Jurkat, Clone E6-1 (cell line): Measurements from ENCODE around the gene PPT2.

ENCODE experiments used
- DNase-seq: peaks from one replicate; pipeline ENCODE4 v3.0.0-alpha.2; 2011; ENCODE audit warnings: low read depth, low spot score
- H3K4me3 ChIP-seq: 2 replicates; pipeline ENCODE4 v1.5.1; 2011; ENCODE audit warnings: mild to moderate bottlenecking, low read length, control low read depth, moderate library complexity

The PPT2 gene

DNA sequence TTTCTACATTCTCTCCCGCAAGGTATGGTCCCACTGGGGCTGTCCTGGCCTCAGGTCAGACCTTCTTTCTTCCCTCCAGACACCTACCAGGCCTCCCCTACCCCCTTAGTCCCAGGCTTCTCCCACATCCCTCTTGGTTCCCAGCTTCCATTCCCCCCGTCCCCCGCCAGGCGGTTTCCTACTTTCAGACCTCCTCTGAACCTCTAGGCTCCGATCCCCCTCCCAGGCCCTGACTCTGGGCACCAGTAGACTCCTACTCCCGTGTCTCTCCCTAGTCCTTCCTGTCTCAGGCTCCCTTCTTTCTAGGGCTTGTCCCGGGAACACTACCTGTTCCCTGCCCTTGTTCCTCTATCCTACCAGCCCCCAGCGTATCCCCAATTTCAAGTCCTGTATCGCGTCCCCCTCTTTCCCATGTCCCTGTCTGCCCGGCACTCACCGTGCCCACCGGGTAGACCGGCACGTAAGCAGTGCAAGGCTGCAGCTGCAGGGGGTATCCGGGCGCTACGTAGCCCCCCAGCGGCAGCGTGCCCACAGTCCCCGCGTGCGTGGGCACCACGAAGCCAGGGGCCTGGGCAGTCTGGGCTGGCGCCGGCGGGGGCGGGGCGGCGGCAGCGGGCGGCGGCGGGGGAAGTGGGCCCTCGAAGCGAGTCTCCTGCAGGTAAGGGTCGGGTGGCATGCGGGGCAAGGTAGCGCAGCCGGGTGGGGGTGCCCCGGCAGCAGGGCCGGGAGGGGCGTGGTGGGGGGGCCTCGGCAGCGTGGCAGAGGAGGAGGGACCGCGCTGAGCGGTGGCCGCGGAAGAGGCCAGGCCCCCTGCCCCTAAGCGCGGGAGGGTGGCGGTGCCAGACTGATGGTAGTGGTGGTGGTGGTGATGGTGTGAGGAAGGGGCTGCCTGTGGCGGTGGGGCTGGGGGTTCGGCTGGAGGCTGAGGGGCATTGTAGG, 3.7 kb upstream of the PPT2 start:
- no peak for DNase-seq
- no peak overlapping the region for H3K4me3 ChIP-seq

DNA sequence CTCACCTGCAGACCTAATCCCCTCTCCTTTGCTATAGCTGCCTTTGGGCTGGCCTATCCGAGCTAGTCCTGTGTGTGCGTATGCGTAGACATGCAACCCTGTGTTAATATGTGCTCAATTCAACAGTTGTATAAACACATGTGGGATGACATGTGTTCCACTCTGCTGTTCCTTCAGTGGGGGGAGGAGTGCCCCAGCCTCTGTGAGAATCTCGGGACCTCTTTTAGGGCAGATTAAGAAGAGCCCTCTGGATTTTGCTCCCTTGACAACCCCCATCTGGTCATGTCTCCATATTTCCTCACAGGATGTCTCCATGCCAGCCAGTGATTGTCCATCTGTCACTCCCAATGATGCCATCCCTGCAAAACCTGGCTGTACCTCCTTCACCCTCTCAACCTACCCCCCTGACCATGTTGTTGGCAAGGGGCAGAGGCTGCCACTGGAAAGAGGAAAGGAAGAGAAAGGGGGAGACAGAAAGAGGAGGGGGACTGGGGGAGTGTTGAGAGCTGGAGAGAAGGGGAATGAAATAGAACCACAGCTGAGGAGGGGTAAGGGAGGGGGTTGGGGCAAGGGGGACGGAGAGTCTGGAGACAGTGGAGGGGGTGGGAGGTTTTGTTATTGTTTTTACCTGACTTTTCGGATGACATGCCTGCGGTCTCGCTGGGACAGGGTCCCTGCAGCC, 2.6 kb upstream of the PPT2 start:
- H3K4me3 ChIP-seq: no peak overlapping the region
- no peak for DNase-seq

DNA sequence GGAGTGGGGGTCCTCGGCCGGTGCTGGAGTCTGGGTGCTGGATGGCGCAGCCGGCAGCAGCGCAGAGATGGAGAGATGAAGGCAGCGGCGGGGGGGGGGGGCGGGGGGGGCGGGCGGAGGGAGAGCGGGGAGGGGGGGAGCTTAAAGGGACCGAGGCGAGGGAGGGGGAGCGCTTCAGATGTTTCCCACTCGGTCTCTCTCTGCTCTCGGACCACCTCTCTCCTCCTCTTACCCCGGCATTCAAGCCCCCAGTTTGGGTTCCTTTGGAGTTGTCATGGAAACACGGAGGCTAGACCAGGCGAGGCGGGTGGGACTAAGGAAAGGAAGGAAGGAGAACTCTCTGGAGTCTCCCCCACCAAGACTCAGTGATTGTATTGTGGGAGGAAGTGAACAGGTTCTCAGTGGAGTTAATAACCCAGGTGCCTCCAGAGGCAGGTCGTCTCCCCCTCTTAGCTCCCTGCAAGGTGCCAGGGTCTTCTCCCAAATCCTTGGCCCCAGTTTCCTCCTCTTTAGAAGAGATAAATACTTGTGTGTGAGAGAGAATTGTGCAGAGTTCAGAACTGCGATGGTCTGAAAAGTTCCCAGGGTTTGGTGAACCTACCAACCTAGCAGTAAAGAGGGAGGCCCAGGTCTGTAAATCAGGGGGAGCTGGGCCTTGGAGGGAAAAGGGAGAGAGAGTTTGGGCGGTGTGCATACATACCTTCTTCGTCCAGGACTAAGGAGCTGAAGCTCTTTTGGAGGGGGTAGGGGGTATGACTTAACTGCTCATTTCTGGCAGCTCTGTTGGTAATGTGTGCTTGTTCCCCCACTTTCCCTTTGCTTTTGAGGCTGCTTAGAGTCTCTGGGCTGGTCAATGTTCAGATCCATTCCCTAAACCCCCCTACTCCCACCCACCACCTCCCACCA, 1.8 kb upstream of the PPT2 start, which contains the start of gene PRRT1:
TSS of gene PRRT1 (minus strand) at position 77 of the 906 bp plus-strand sequence. CDS start 112 bp downstream, outside the sequence.
- no peak within 1 kb of the TSS for H3K4me3 ChIP-seq
- no peak for DNase-seq

DNA sequence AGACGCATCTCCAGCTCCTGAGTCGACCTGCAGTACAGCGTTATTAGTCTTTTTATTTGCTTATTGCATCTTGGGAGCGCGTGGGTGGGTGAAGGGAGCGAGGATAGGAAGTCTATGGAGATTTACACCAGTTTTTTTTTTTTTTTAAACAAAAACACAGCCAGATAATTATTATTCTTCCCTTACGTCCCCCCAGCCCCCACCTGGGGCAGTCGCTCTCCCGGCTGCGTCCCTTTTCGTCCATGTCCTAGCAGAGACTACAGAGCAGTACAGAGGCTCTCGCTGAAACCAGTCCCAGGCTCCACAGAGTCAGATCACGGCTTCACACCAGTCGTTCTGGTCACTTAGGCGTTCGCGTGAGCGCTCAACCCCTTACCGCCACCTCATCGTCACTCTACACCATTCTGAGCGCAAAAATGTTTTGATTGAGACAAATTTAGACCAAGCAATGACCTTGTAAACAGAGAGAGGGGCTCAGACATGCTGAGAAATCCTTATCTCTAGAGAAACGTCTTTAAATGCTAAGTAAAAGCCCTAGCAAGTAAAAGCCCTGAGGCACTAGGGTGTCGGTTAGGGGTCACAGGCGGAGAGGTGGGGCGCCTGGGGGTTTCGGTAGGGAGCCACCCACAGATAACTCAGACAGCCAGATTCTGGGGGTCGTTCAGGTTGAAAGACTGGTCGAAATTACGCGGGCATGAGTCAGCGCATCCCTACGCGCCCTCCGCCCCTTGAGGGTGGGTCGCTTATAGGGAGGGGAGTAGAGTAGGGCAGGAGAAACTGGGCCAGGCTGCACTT, 975 bp upstream of the PPT2 start:
- peak overlapping the region; percentile 75 for H3K4me3 ChIP-seq
- DNase-seq: no peak

DNA sequence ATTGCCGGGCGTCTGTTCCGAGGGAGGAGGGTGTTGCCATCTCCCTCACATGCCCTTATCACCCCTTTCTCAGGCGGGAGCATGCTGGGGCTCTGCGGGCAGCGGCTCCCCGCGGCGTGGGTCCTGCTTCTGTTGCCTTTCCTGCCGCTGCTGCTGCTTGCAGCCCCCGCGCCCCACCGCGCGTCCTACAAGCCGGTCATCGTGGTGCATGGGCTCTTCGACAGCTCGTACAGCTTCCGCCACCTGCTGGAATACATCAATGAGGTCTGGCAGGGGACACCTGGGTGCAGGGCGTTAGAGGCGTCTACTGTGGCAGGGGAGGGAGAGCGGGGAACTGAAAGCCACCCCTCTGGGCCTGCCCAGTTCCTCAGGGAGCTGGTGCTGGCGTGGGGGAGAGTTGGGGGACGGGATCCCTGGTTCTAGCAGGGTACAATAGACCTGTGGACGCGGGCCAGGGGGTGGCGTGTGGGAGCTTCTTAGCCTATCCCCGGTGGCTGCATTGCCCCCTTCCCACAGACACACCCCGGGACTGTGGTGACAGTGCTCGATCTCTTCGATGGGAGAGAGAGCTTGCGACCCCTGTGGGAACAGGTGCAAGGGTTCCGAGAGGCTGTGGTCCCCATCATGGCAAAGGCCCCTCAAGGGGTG, 697 bp downstream of the PPT2 start:
- peak overlapping the region; percentile 75 for H3K4me3 ChIP-seq
- DNase-seq: peak; percentile 58

DNA sequence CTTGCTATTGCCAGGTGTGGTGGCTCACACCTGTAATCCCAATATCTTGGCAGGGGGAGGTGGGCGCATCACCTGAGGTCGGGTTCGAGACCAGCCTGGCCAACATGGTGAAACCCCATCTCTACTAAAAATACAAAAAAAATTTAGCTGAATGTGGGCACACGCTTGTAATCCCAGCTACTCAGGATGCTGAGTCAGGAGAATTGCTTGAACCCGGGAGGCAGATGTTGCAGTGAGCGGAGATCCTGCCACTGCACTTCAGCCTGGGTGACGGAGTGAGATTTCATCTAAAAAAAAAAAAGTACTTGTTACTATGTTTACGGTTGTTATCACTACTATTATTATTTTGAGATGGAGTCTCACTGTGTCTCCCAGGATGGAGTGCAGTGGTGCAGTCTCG, 3.0 kb downstream of the PPT2 start:
- no peak for DNase-seq
- H3K4me3 ChIP-seq: no peak overlapping the region

DNA sequence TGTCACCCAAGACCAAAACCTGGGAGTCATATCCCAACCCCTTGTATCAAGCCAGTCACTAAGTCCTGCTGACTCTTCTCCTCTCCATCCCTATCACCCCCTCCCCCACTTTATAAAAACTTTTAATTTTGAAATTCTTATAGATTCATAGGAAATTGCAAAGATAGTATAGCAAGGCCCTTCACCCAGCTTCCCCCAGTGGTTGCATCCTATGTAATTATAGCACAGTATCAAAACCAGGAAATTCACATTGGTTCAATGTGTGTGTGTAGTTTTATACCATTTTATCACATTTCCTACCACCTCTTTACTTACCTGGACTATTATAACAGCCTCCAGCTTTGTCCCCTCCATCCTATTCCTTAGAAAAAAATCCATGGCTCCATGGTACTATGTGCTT, 4.1 kb downstream of the PPT2 start:
- DNase-seq: no peak
- no peak overlapping the region for H3K4me3 ChIP-seq

DNA sequence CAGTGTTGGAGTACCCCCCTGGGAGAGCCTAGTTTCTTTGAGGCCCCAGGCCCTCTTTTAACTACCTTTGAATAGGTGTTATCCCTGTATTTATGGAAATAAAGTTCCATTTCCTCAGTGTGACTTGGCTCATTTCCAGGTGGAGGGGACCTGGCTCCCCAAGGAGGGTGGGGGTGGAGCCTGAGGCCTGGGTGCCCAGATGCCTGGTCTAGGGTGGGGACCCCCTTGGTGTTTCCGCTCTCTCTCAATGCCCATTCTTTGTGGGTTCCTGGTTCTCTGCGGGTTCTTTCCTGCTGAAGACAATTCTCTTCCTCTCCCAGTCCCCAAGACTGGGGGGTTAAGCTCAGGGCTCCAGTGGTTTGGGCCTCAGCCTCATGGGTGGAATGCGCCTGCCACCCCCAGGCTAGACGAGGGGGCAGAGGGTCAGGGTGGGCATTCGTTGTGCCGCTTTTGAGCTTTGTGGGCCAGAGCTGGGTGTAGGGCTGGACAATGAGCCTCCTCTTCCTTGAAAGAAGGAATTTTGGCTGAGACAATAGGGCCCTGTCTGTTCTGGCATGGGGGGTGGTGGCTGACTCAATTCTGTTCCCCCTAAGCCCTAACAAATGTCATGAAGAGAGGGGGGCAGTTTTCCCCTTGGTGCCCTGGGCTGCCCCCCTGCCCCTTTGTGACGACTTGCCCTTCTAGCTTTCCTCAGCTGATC, 9.8 kb downstream of the PPT2 start:
- no peak overlapping the region for H3K4me3 ChIP-seq
- no peak for DNase-seq

DNA sequence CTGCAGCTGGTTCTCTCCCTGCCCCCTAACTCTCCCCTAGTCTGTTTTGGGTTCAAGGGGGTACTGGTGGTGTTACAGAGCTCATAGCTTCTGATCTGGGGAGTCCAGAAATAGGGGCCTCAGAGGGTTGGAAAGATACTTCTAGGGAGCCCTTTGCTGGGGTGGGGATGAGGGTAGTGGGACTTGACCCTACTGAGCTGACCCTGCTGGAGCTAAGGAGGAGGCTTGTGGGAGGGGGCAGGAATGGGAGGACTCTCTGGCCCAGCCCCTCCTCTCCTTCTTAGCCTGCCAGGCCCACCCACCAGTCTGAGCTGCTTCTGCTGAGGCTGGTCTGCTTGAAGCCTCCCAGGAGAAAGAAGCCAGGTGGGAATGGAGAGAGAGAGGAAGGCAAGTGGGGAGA, 10.4 kb downstream of the PPT2 start, which contains the start of gene EGFL8:
TSS of gene EGFL8 (plus strand) at position 301 of the 400 bp plus-strand sequence. CDS start 1,571 bp downstream, outside the sequence.
- DNase-seq: no peak

DNA sequence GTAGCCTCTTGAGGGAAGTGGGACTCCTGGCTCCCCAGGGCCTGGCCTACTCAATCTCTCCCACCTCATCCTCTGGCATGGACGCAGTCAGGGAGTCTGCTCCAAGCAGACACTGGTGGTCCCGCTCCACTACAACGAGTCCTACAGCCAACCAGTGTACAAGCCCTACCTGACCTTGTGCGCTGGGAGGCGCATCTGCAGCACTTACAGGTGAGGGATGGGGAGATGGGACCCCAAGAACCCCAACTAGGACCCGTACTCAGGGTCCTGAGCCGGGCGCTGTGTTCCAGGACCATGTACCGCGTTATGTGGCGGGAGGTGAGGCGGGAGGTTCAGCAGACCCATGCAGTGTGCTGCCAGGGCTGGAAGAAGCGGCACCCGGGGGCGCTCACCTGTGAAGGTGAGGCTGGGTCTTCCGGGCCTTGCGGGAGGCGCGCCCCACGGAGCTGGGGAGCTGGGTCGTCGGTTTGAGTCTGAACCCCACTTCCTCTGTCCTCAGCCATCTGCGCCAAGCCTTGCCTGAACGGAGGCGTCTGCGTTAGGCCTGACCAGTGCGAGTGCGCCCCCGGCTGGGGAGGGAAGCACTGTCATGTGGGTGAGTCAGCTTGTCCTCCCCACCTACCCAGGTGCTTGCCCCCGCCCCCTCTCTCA, 12.6 kb downstream of the PPT2 start:
- H3K4me3 ChIP-seq: no peak overlapping the region
- no peak for DNase-seq

More for the DNA sequence above, 10.4 kb downstream of the PPT2 start, which contains the start of gene EGFL8:
- no peak within 1 kb of the TSS for H3K4me3 ChIP-seq

DNA sequence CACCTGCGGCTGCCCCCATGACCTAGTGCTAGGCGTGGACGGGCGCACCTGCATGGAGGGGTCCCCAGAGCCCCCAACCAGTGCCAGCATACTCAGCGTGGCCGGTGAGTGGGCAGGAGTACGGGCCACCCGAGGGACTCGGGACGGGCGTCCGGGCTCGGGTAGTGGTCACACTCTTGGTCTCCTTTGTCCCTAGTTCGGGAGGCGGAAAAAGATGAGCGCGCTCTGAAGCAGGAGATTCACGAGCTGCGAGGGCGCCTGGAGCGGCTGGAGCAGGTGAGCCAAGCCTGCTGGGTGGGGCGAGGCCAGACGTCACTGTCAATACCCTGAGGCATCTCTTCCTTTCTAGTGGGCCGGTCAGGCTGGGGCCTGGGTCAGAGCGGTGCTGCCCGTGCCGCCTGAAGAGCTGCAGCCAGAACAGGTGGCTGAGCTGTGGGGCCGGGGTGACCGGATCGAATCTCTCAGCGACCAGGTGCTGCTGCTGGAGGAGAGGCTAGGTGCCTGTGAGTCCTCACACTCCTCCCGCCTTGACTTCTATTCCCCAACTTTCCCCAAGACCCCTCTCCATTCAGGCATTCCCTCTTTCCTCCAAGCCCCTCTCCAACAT, 13.3 kb downstream of the PPT2 start:
- H3K4me3 ChIP-seq: no peak overlapping the region
- DNase-seq: no peak

DNA sequence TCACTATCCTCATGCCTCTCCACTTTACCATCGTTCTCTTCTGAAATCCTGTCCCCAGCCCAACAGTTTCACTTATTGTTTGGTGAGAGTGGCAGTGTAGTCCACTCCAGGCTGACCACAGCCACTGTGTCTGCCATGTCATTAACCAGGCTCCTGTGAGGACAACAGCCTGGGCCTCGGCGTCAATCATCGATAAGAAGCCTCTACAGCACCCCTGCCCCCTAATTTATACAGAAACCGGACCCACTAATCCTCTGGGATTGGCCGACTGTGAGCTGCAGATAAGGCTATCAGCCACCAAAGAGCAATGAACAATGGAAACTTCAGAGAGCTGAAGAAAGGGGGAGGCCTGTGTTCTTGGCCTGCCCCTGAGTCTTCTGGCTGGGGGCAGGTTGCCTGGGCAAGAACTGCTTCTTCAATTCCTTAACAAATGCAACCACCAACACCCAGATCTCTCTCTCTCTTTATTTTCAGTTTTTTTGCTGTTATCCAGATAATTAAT, 13.9 kb downstream of the PPT2 start:
- no peak for DNase-seq
- H3K4me3 ChIP-seq: no peak overlapping the region

DNA sequence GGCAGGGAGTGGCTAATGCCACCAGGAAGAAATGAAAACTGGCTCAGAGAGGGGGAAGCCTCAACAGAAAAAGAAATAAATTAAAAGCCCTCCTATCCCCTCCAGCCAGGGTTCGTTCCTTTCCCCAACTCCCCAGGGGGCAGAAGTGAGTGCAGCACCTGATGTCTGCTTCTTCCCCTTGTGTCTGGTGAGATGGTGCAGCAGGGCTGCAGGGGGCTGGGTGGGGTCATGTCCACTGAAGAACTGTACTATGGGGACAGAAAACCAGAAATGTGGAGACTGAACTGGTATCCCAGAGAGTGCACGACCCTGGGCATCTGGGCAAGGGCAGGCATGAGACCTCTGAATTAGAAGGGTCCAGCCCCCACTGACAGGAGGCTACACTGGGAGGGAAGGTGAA, 14.4 kb downstream of the PPT2 start:
- no peak for DNase-seq
- H3K4me3 ChIP-seq: no peak overlapping the region

DNA sequence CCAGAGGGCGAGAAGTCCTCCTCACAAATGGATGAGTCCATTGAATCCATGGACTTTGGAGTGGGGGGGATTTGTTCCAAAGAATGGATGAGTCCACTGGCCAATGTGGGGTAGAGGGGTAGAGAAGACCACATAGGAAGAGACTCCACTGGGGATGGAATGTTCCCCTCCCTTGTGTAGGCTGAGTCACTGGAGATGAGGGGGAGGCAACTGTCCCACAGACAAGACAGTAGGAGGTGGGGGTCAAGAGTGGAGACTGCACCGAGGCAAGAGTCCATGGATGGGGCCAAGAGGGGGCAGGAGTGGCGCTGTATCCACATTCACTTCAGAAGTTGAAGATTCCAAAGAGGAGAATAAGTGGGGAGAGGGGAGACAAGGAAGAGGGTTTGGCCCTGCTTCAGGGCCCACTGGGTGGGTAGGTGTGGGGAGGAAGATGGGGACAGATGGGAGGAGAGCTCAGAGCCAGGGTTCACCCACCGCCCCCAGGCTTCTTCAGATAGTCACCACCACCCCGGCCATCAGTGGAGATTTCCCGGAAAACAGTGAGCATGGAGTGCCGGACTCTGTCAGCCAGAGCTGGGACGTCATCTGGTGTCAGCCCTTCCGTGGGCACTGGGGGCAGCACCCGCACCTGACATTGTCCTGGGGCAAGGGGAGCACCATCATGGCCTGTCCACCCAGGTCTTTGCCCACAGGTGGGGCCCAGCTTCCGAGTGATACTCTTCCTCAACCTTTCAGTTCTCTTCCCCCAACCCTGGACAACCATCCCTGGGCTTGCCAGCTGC, 15.1 kb downstream of the PPT2 start:
- no peak for DNase-seq
- H3K4me3 ChIP-seq: no peak overlapping the region

DNA sequence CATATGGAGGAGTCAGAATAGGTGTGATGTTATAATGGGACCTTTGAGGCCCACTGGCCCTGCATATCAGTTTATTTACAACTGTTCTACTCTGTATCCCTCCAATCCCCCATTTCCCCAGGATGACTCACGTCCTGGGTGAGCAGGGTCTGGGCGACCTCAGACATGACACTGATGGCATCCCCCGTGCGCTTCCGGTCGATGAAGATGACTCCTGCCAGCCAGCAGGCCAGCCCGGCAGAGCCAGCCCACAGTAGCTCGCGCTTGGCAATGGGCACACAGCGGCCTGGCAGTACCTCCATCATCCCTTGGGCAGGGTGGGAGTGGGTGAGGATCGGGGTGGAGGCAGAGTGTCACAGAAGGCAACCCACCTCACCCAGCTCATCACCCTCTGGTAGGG, 16.4 kb downstream of the PPT2 start:
- no peak for DNase-seq
- no peak overlapping the region for H3K4me3 ChIP-seq

DNA sequence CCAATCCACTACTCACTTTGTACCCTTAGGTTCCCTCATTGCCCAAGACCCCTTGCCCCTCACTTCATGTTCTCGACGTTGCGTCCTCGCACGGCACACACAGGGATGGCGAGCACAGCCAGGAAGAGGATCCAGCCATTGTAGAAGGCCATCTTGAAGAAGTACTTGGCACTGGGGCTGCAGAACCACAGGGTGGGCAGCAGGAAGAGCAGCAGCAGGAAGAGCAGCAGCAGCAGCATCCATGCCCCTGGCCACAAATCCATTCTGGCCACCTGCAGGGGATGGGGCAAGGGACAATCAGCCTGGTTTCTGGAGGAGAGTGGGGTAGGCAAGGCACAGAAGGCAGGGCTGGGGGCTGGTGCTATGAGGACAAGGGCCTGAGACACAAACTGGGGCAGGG, 17.3 kb downstream of the PPT2 start:
- no peak overlapping the region for H3K4me3 ChIP-seq
- no peak for DNase-seq
